HUDEP-2 (cell line): ENCODE measurements around the gene TRAF2.
A peak's percentile ranks its signal among the peaks of the same experiment; 100 is the strongest.
"Not testable (repeated sequence)": the region's sequence is repeated elsewhere in the genome, so short reads cannot be mapped to it uniquely, and the experiment has no call there.

Experiments used
- DNase-seq, 76 experiments: peaks; one replicate each; lab custom pipeline; 2025; ENCODE audit not compliant: unreplicated experiment in 76 of 76; lab: John Stamatoyannopoulos, UW

The TRAF2 gene

GRCh38 chr9:136876476-136876875 is 9.8 kb upstream of the TRAF2 start:
- DNase-seq: no peak

DNA sequence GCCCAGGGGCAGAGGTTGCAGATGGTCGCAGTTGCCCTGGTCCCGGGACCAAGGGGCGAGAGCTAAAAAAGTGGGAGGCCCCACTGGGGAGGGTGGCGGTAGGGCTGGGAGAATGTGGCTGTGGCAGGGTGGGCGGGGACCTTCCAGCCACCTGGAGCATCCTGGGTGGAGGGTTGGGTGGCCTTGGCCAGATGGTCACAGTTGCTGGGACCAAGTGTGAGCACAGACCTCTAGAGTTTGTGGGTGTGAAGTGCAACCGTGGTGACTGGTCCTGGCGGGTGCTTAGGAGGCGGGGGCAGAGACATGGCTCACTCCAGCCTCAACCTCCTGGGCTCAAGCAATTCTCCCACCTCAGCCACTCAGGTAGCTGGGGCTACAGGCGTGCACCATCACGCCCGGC is 5.7 kb upstream of the TRAF2 start:
- DNase-seq: no peak

- peak in 2 of 76 experiments; percentile 11 to 23 for DNase-seq
Measured at GRCh38 chr9:136881691-136882108, 4.6 kb upstream of the TRAF2 start.

- DNase-seq: peak in 20 of 76 experiments; percentile 13 to 50 (median 32)
Measured at GRCh38 chr9:136882109-136882946, 4.0 kb upstream of the TRAF2 start.

DNA sequence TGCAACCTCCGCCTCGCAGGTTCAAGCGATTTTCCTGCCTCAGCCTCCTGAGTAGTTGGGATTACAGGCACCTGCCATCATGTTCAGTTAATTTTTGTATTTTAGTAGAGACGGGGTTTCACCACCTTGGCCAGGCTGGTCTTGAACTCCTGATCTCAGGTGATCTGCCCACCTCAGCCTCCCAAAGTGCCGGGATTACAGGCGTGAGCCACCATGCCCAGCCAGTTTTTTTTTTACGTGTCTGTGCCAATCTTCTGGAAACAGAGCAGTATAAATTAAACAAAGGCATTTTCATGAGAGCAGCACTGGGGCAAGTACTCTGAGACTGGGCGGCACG is 3.4 kb upstream of the TRAF2 start:
- not testable (repeated sequence) for DNase-seq

DNA sequence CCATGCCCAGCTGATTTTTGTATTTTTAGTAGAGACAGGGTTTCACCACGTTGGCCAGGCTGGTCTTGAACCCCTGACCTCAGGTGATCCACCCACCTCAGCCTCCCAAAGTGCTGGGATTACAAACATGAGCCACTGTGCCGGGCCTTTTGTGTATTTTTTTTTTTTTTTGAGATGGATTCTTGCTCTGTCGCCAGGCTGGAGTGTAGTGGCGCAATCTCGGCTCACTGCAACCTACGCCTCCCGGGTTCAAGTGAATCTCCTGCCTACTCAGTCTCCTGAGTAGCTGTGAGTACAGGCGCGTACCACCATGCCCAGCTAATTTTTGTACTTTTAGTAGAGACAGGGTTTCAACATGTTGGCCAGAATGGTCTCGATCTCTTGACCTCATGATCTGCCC is 2.6 kb upstream of the TRAF2 start:
- not testable (repeated sequence) for DNase-seq

GRCh38 chr9:136886610-136887597 is 588 bp downstream of the TRAF2 start:
- DNase-seq: peak in 2 of 76 experiments; percentile 7 to 14

DNA sequence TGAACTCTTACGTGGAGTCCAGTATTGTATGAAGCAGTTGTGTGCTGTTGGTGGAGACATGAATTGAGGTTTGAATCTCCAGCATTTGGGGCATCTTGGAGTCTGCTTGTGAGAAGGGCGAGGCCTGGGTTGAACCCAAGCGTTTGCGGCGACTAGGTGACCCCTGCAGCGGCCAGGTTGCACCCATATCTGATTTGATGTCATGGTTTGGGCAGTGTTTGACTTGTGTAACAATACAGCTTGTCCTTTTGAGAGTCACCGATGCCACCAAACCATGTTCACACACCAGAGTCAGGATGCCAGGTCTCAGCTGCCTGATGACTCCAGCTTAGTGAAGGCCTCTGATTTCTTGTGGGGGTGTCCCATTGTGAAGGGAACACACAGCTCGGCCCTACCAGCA is 2.1 kb downstream of the TRAF2 start:
- DNase-seq: no peak

GRCh38 chr9:136889858-136890257 is 3.5 kb downstream of the TRAF2 start:
- DNase-seq: no peak

GRCh38 chr9:136890661-136891060 is 4.3 kb downstream of the TRAF2 start:
- DNase-seq: no peak

DNA sequence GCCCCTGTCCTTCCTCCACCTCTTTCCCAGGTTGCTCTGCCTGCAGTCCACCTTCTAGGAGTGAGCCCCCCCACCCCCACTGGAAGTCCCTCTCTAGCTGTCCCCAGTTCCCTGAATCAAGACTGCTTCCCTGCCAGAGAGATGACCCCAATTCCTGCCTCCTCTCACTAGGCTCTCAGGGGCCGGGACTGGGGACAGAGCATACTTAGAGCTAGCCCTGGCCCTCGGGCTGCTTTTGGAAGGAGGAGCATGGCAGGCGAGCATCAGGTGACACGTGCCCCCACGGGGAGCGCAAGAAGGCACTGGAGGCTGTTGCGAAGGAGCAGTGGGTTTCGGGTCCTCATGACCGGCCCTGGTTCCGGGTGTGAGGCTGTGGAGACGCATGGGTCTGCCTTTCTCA is 9.7 kb downstream of the TRAF2 start:
- no peak for DNase-seq

DNA sequence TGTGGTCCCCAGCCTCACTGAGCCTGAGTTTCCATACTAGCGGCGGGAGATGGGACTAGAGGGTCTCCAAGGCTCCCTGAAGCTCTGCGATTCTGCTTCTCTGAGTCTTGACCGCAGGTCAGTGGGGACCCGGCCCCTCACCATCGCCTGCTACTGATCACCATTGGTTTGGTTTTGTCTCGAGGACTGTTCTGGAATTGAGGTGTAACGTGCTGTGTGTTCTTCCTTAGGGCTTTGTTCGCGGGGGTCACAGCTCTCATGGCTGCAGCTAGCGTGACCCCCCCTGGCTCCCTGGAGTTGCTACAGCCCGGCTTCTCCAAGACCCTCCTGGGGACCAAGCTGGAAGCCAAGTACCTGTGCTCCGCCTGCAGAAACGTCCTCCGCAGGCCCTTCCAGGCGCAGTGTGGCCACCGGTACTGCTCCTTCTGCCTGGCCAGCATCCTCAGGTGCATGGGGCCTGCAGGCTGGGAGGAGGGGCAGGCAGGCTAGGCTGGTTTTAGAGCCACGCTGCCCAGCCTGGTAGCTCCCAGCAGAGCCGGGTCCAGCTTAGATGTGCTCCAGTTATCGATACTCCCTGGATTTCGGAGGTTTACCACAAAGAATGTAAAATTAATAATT is 12.3 kb downstream of the TRAF2 start:
- DNase-seq: no peak

DNA sequence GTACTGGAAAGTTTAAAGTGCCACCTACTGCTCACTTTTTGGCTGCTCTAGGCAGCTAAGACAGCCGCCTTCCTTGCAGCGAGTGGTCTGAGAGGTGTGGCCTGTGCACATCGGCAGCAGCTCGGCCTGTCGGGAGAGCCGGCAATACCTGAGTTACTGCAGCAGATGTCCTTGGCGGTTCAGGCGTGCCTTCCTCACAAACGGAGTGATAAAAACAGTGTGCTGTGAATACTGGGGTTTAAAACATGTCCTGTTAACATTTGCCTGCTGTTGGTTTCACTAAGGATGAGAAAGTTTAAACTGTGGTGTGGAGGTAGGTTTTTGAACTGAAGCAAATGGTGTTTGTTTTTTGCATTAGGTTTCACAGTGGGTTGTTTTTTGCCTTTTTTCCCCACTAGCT is 12.9 kb downstream of the TRAF2 start:
- DNase-seq: no peak

DNA sequence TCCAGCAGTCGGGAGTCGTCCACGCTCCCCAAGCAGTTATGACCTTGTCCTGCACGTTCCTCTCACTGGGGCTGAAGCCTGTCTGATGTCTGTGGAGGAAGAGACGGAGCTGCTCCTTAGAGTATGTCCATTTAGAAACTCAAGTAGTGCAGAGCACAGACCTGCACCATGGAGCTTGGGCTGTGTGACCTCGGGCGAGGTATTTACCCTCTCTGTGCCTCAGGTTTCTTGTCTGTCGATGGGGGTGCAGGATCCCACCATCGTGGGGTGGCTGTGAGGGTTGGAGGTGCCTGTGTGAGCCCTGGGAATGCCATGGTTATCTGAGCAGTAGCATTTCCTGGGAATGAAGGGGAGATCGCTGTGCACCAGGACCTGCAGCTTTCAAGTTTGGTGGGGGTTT is 14.2 kb downstream of the TRAF2 start:
- DNase-seq: no peak

DNA sequence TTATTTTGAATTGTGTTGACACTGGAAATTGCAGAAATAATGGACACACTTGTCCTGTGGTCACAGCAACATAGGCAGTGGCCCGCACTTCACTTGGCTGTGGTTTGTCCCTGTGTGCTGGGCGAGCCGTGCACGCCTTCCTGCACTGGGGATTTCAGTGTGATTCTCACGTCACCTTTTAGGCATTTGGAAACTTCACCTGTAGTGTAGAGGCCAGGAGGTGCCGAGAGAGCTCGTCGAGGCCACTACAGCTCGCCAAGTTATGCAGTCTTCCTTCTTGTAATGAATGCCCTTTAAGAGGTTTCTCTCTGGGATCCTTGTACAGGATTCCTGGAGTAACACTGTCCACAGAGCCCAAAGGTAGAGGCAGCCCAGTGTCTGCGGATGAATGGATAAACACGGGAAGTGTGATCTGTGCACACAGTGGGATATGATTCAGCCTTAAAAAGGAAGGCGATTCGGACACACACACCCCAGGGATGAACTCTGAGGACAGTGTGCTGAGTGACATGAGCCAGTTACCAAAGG is 14.7 kb downstream of the TRAF2 start:
- no peak for DNase-seq

DNA sequence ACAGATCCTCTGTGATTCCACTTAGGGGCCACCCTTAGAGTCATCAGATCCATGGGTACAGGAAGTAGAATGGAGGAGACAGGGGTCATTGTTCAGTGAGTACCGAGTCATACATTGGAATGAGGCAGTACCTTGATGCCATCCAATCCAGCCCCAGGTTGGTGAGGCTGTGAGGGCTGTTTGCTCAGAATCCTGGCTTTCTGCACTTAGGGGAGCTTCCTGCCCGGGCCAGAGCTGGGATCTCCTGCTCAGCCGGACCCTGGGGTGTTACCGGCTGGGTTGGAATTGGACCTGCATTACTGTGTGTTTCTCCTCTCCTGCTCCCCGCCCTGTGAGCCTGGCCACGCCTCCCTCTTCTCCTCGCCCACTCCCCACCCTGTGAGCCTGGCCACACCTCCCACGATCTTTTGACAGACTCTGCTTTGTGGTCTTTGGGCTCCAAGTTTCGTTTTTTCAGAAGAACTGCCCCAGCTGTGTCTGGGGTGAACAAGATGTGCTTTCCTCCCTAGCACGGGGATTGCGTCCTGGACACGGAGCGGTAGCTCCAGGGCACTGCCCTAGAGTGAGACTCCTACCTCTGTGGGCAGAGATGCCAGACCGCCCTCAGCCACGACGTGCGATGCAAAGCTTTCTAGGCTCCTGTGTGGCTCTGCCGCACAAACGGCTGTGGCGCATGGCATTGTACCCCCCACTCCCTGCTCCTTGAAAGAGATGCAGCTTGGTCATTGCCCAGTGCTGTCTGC is 15.4 kb downstream of the TRAF2 start:
- DNase-seq: no peak

DNA sequence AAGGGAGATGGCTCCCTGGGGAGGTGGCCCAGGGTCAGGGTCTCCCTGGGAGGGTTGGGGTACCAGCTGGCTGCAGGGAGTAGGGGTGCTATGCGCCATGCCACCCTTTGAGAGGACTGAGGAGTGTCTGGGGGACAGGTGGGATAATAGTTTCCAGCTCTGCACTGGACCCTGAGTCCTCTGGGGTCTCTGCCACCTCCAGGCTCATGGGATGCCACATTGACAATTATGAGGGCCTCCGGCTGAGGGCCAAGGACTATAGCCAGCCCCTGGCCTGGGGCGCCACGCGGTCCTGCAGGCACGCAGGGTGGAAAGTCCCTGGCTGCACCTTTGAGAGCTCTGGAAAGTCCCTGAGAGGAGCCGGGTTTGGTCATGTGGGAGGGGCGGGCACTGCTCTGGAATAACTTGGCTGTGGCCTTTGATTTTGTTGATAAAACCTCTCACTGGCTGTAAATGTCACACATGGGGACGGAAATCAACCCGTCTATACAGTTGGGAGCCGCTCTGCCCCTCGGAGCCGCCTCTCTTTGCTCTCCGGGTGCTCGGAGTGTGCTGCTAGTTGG is 16.0 kb downstream of the TRAF2 start:
- peak in 1 of 76 experiments; percentile 31 for DNase-seq

GRCh38 chr9:136903041-136903554 is 16.8 kb downstream of the TRAF2 start:
- DNase-seq: no peak

GRCh38 chr9:136906266-136906665 is 19.9 kb downstream of the TRAF2 start:
- peak in 1 of 76 experiments; percentile 5 for DNase-seq
